Measurements from ENCODE around the gene LMBRD2.

Gene LMBRD2

GRCh38 chr5:36099748-36100147 is 51.9 kb downstream of the LMBRD2 start:
- no peak for DNase-seq

- no peak for DNase-seq
Measured at GRCh38 chr5:36096486-36096885, 55.2 kb downstream of the LMBRD2 start.

- peak; percentile 43 for DNase-seq
Measured at GRCh38 chr5:36089989-36090388, 61.7 kb downstream of the LMBRD2 start.

- DNase-seq = peak; percentile 39
Measured at GRCh38 chr5:36079200-36079781, 72.4 kb downstream of the LMBRD2 start.

GRCh38 chr5:36078430-36078829 is 73.3 kb downstream of the LMBRD2 start:
- DNase-seq = no peak

- peak; percentile 9 for DNase-seq
Measured at GRCh38 chr5:36073595-36074216, 78.0 kb downstream of the LMBRD2 start.

- no peak for DNase-seq
Measured at GRCh38 chr5:36070687-36071571, 80.8 kb downstream of the LMBRD2 start.

- no peak for DNase-seq
Measured at GRCh38 chr5:36068751-36069281, 82.9 kb downstream of the LMBRD2 start.

GRCh38 chr5:36066540-36067210 is 85.0 kb downstream of the LMBRD2 start, which contains the start of gene UGT3A2:
TSS of gene UGT3A2 (minus strand) at chr5:36066882. CDS start at chr5:36066789, 93 bp downstream.
- no peak for DNase-seq

- DNase-seq = no peak
Measured at GRCh38 chr5:36066001-36066539, 85.6 kb downstream of the LMBRD2 start.

GRCh38 chr5:36060420-36060887 is 91.2 kb downstream of the LMBRD2 start:
- DNase-seq = peak; percentile 29

- DNase-seq = no peak
Measured at GRCh38 chr5:36059571-36060419, 91.9 kb downstream of the LMBRD2 start.

GRCh38 chr5:36058776-36059175 is 92.9 kb downstream of the LMBRD2 start:
- DNase-seq = no peak

- DNase-seq = no peak
Measured at GRCh38 chr5:36057386-36057785, 94.3 kb downstream of the LMBRD2 start.

GRCh38 chr5:36056422-36056821 is 95.3 kb downstream of the LMBRD2 start:
- DNase-seq = no peak

GRCh38 chr5:36055984-36056383 is 95.7 kb downstream of the LMBRD2 start:
- no peak for DNase-seq

GRCh38 chr5:36054647-36055046 is 97.0 kb downstream of the LMBRD2 start:
- no peak for DNase-seq

GRCh38 chr5:36052538-36052937 is 99.1 kb downstream of the LMBRD2 start:
- peak; percentile 6 for DNase-seq

- DNase-seq = no peak
Measured at GRCh38 chr5:36049949-36050348, 101.7 kb downstream of the LMBRD2 start.
